GM13977 (cell line): ENCODE data around the gene ZNF442.
"Not testable (repeated sequence)": the region's sequence is repeated elsewhere in the genome, so short reads cannot be mapped to it uniquely, and the experiment has no call there.

ENCODE experiments used
- DNase-seq: peaks from one replicate; pipeline ENCODE4 v3.0.0; 2012; ENCODE audit warnings: low spot score
- CTCF ChIP-seq: IDR thresholded peaks from 2 replicates; pipeline ENCODE4 v1.5.1; 2012; ENCODE audit warnings: mild to moderate bottlenecking, control low read depth; ENCODE audit not compliant: insufficient read depth; ENCODE audit errors: extremely low read depth, missing control alignments
- in situ Hi-C: fragments of 300-500 bp; cut with MboI; formaldehyde crosslinking; loops from one replicate; pipeline ENCODE4 v1.12.0; 2022; ENCODE audit warnings: low sequenced_read_pairs, low pct_unique_long_range_greater_than_20kb, mixed read lengths, inconsistent platforms; ENCODE audit not compliant: unreplicated experiment

The ZNF442 gene

GRCh38 chr19:12379732-12380443 is 14.4 kb upstream of the ZNF442 start:
- TF ChIP-seq CTCF: no peak
- no peak for DNase-seq
- in situ Hi-C loops: no loop called here

DNA sequence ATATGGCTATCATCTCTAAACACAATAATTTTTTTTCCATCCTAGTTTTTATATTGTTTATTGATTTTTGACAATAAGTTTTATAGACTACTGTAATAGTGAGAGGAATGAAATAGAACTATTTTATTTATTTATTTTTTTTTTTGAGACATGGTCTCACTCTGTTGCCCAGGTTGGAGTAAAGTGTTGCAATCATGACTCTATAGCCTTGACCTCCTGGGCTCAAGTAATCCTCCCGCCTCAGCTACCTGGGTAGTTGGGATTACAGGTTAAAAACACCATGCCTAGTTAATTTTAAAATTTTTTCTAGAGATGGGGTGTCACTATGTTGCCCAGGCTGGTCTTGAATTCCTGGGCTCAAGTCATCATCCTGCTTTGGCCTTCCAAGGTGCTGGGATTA is 8.5 kb upstream of the ZNF442 start:
- TF ChIP-seq CTCF: no peak
- in situ Hi-C loops: no loop called here
- no peak for DNase-seq

- peak; percentile 48 for DNase-seq
- TF ChIP-seq CTCF: no peak
- in situ Hi-C loops: no loop called here
Observed at GRCh38 chr19:12364391-12365235, 870 bp downstream of the ZNF442 start.

DNA sequence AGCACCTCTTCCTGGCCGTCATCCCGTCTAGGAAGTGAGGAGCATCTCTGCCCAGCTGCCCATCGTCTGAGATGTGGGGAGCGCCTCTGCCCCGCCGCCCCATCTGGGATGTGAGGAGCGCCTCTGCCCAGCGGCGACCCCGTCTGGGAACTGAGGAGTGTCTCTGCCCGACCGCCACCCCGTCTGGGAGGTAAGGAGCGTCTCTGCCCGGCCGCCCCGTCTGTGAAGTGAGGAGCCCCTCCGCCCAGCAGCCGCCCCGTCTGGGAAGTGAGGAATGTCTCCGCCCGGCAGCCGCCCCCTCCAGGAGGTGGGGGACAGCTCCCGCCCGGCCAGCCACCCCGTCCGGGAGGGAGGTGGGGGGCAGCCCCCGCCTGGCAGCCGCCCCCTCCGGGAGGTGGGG is 3.2 kb downstream of the ZNF442 start:
- DNase-seq, in situ Hi-C loops: not testable (repeated sequence)

DNA sequence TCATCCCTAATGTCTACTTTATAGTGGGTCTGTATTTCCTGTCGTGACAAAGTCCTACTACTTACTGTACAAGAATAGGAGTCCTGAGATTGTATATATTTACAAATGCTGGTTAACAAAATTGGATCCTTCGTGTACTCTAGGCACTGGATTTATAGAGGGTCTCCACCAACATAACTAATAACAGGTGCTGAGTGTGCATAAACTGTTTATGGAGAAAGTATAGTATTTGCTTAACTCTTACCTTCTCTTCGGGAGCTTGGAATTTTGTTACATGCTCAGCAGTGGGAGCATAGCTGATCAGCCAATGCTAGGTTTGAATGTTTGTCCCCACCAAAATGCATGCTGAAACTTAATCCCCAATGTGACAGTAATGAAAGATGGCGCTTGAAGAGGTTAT is 12.1 kb downstream of the ZNF442 start:
- no peak for DNase-seq
- in situ Hi-C loops: no loop called here
- no peak for TF ChIP-seq CTCF

DNA sequence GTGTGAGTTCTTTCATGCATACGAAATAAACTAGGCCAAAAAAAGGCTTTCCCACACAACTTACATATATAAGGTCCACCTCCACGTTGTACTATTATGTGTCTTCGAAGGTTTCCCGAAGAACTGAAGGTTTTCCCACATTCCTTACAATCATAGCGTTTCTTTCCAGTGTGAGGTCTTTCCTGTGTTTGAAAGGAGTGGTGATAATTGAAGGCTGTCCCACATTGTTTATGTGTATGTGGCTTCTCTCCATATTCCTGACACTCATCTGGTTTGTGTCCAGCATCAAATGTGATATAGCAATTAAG is 14.6 kb downstream of the ZNF442 start:
- in situ Hi-C loops: no loop called here
- TF ChIP-seq CTCF: no peak
- no peak for DNase-seq

- in situ Hi-C loops: no loop called here
- no peak for TF ChIP-seq CTCF
Observed at GRCh38 chr19:12350185-12350889, 15.1 kb downstream of the ZNF442 start.

More at GRCh38 chr19:12350185-12350889, 15.1 kb downstream of the ZNF442 start:
- no peak for DNase-seq
